ENCODE measurements around the gene SLC25A18.

DNA sequence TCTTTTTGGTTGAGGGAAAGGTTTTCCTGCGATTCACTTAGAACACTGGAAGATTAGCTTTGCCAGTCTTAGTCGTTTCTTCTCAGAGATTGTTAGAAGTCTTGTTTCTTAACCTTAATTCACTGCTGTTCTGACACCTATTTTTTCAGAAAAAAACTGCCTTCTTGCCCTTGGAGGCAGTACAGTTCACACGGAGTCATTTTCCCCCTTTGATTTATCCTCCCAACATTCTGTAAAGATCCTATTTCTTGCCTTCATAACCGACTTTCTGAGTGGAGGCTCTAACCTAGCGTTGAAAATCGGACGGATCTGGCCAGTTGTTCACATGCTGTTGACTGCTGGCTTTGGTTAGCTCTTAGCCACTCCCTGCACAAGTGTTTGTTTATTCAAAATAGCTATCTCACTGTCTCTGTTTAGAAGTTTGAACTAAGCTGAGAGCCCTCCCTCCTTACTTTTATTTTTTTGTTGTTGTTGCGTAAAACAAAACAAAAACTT is 76.0 kb downstream of the SLC25A18 start:
- TF ChIP-seq, protein P1, sequence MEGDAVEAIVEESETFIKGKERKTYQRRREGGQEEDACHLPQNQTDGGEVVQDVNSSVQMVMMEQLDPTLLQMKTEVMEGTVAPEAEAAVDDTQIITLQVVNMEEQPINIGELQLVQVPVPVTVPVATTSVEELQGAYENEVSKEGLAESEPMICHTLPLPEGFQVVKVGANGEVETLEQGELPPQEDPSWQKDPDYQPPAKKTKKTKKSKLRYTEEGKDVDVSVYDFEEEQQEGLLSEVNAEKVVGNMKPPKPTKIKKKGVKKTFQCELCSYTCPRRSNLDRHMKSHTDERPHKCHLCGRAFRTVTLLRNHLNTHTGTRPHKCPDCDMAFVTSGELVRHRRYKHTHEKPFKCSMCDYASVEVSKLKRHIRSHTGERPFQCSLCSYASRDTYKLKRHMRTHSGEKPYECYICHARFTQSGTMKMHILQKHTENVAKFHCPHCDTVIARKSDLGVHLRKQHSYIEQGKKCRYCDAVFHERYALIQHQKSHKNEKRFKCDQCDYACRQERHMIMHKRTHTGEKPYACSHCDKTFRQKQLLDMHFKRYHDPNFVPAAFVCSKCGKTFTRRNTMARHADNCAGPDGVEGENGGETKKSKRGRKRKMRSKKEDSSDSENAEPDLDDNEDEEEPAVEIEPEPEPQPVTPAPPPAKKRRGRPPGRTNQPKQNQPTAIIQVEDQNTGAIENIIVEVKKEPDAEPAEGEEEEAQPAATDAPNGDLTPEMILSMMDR (conservative IDR thresholded peaks at IDR 0.05; ENCODE audit: low read depth, low read length), result no peak
- no peak for TF ChIP-seq EZH2 (IDR thresholded peaks at IDR 0.05; ENCODE audit: borderline replicate concordance, low read depth, low read length, poor library complexity, severe bottlenecking)
